A549 (cell line): ENCODE results near the gene TCERG1L. TPM values are rescaled to one million over a fixed set of nuclear protein-coding genes. Genes with fewer than 3 reads are reported as not detected.

Source experiments
- ATAC-seq, 2 experiments: fragments of 200-7000 bp in 1 of 2; fragments of >200 bp in 1 of 2; cut with Nextera tagmentation in 1 of 2; cut with Tn5 transposase in 1 of 2; 3 replicates each; pipeline versions ENCODE4 v1.8.0 to v1.9.1; 2018 to 2020; ENCODE audit warnings: mild to moderate bottlenecking in 1 of 2, moderate library complexity in 1 of 2
- CTCF ChIA-PET: fragments of 300-600 bp; sonication (Branson Sonifier 250); formaldehyde crosslinking; extraction: SDS; loops from one replicate; lab custom pipeline; 2021; ENCODE audit warnings: antibody characterized with exemption, inconsistent platforms; lab: Yijun Ruan, JAX
- POLR2A ChIA-PET: fragments of 350-600 bp; formaldehyde crosslinking; extraction: SDS; loops from one replicate; lab custom pipeline; 2021; ENCODE audit warnings: antibody characterized with exemption, inconsistent platforms; lab: Yijun Ruan, JAX
- DNase-seq, 2 experiments: peaks; one replicate each; pipeline versions ENCODE4 v3.0.0 to v3.0.0-alpha.2; 2011 to 2016; ENCODE audit warnings: low read depth in 1 of 2, low spot score in 1 of 2
- FAIRE-seq: peaks from 2 replicates; lab custom pipeline; 2011; peaks lifted over from hg19 to GRCh38; lab: Jason Lieb, UNC
- H3K27ac ChIP-seq, 2 experiments: fragments of >200 bp; sonication (Bioruptor Twin); formaldehyde crosslinking; 3 replicates each; pipeline ENCODE4 v1.5.1; 2016 to 2017
- H3K4me1 ChIP-seq: fragments of >200 bp; sonication (Bioruptor Twin); formaldehyde crosslinking; 3 replicates; pipeline ENCODE4 v1.6.1; 2016
- H3K4me2 ChIP-seq: fragments of >200 bp; sonication (Bioruptor Twin); formaldehyde crosslinking; 3 replicates; pipeline ENCODE4 v1.6.1; 2016
- H3K4me3 ChIP-seq: fragments of >200 bp; sonication (Bioruptor Twin); formaldehyde crosslinking; 3 replicates; pipeline ENCODE4 v1.5.1; 2016
- H3K9me3 ChIP-seq: fragments of >200 bp; sonication (Bioruptor Twin); formaldehyde crosslinking; 3 replicates; pipeline ENCODE4 v1.6.1; 2016
- ATOH8 ChIP-seq: fragments of 250-450 bp; sonication (Bioruptor Pico); IDR thresholded peaks from 2 replicates; pipeline ENCODE4 v1.5.0; 2020; ENCODE audit warnings: low read depth, mild to moderate bottlenecking, moderate library complexity
- BHLHE40 ChIP-seq: IDR thresholded peaks from 2 replicates; pipeline ENCODE4 v1.6.1; 2012; ENCODE audit warnings: low read depth, low read length, inconsistent platforms
- CBX2 ChIP-seq: fragments of 200-600 bp; sonication (generic); IDR thresholded peaks from 2 replicates; pipeline ENCODE4 v1.6.1; 2016; ENCODE audit warnings: low read depth, mild to moderate bottlenecking, borderline replicate concordance
- CHD4 ChIP-seq: fragments of 200-600 bp; sonication (generic); IDR thresholded peaks from 2 replicates; pipeline ENCODE4 v1.6.1; 2016; ENCODE audit warnings: antibody characterized with exemption, mild to moderate bottlenecking, borderline replicate concordance
- EHF ChIP-seq: fragments of 250-450 bp; sonication (Bioruptor Pico); IDR thresholded peaks from 2 replicates; pipeline ENCODE4 v1.5.0; 2020; ENCODE audit warnings: mild to moderate bottlenecking
- ELK1 ChIP-seq: fragments of 150-350 bp; IDR thresholded peaks from 2 replicates; pipeline ENCODE4 v1.6.1; 2014; ENCODE audit warnings: low read depth, mild to moderate bottlenecking, low read length
- FOSB ChIP-seq: fragments of 250-450 bp; sonication (Bioruptor Pico); IDR thresholded peaks from 2 replicates; pipeline ENCODE4 v1.5.0; 2020; ENCODE audit warnings: mild to moderate bottlenecking, moderate library complexity
- FOSL2 ChIP-seq, 2 experiments: fragments of 450-650 bp in 1 of 2; fragments of >200 bp in 1 of 2; sonication (Bioruptor Twin) in 1 of 2; formaldehyde crosslinking; IDR thresholded peaks; 2 replicates each; pipeline versions ENCODE4 v1.5.0 to v1.6.1; 2016 to 2020; ENCODE audit warnings: mild to moderate bottlenecking in 1 of 2, moderate library complexity in 1 of 2
- GATA3 ChIP-seq: IDR thresholded peaks from 2 replicates; pipeline ENCODE4 v1.6.1; 2012; ENCODE audit warnings: borderline replicate concordance
- HMGXB4 ChIP-seq: fragments of 250-450 bp; sonication (Bioruptor Pico); IDR thresholded peaks from 2 replicates; pipeline ENCODE4 v1.5.0; 2021; ENCODE audit warnings: mild to moderate bottlenecking, moderate library complexity, borderline replicate concordance
- HOXA7 ChIP-seq: fragments of 250-450 bp; sonication (Bioruptor Pico); IDR thresholded peaks from 2 replicates; pipeline ENCODE4 v1.5.0; 2020; ENCODE audit warnings: mild to moderate bottlenecking, moderate library complexity
- HOXB13 ChIP-seq: fragments of 250-450 bp; sonication (Bioruptor Pico); IDR thresholded peaks from 2 replicates; pipeline ENCODE4 v1.5.0; 2020; ENCODE audit warnings: low read depth, mild to moderate bottlenecking, moderate library complexity
- HOXB5 ChIP-seq: fragments of 250-450 bp; sonication (Bioruptor Pico); IDR thresholded peaks from 2 replicates; pipeline ENCODE4 v1.5.0; 2020; ENCODE audit warnings: mild to moderate bottlenecking, moderate library complexity
- JUNB ChIP-seq: fragments of >200 bp; sonication (Bioruptor Twin); formaldehyde crosslinking; IDR thresholded peaks from 2 replicates; pipeline ENCODE4 v1.6.1; 2016
- KDM5A ChIP-seq: fragments of 200-600 bp; sonication (generic); IDR thresholded peaks from 2 replicates; pipeline ENCODE4 v1.6.1; 2016; ENCODE audit warnings: antibody characterized with exemption, mild to moderate bottlenecking
- MAZ ChIP-seq: fragments of 150-350 bp; IDR thresholded peaks from 2 replicates; pipeline ENCODE4 v1.6.1; 2014; ENCODE audit warnings: antibody characterized with exemption, low read depth, low read length, borderline replicate concordance
- MYC ChIP-seq: IDR thresholded peaks from 2 replicates; pipeline ENCODE4 v1.6.1; 2012; ENCODE audit warnings: mild to moderate bottlenecking, inconsistent platforms, low read length, improper control_type of control experiment, borderline replicate concordance
- NFE2L2 ChIP-seq: fragments of 150-350 bp; conservative IDR thresholded peaks from 2 replicates; pipeline ENCODE4 v1.6.1; 2014; ENCODE audit warnings: low read length
- POLR2A ChIP-seq: IDR thresholded peaks from 2 replicates; pipeline ENCODE4 v1.6.1; 2012; ENCODE audit warnings: mild to moderate bottlenecking, low read length
- POLR2AphosphoS2 ChIP-seq: conservative IDR thresholded peaks from 2 replicates; pipeline ENCODE4 v1.6.1; 2012; ENCODE audit warnings: low read length, improper control_type of control experiment, inconsistent platforms
- REST ChIP-seq: fragments of 200-600 bp; sonication (generic); IDR thresholded peaks from 2 replicates; pipeline ENCODE4 v1.6.1; 2016; ENCODE audit warnings: antibody characterized with exemption, mild to moderate bottlenecking, moderate library complexity
- SMC3 ChIP-seq: fragments of >200 bp; sonication (Bioruptor Twin); formaldehyde crosslinking; IDR thresholded peaks from 3 replicates; pipeline ENCODE4 v1.6.1; 2018; ENCODE audit warnings: inconsistent platforms
- SREBF2 ChIP-seq: fragments of 450-650 bp; IDR thresholded peaks from 2 replicates; pipeline ENCODE4 v1.6.1; 2014; ENCODE audit warnings: mild to moderate bottlenecking, moderate library complexity
- TFCP2L1 ChIP-seq: fragments of 250-450 bp; sonication (Bioruptor Pico); IDR thresholded peaks from 2 replicates; pipeline ENCODE4 v1.5.0; 2021; ENCODE audit warnings: mild to moderate bottlenecking
- USF2 ChIP-seq: fragments of 450-650 bp; IDR thresholded peaks from 2 replicates; pipeline ENCODE4 v1.6.1; 2014; ENCODE audit warnings: antibody characterized with exemption
- ZFP36 ChIP-seq: fragments of 450-650 bp; IDR thresholded peaks from 2 replicates; pipeline ENCODE4 v1.6.1; 2014; ENCODE audit warnings: borderline replicate concordance; ENCODE audit not compliant: partially characterized antibody
- WGBS: methylation state at CpG from one replicate; pipeline ENCODE4 v1.1.6; 2017; ENCODE audit errors: missing lambda C conversion rate; 5-methylcytosine and 5-hydroxymethylcytosine counted together
- polyA plus RNA-seq, 4 experiments: library from polyadenylated mRNA; depleted of rRNA in 3 of 4; stranded (reverse); fragments of >200 nt; fragmentation: RNase III in 1 of 4; extraction: RNeasy Plus Mini Kit Qiagen cat#74134 plus additional on column Dnase treatment in 1 of 4; gene quantifications; 2 replicates in 3 of 4; 3 replicates in 1 of 4; pipeline ENCODE4 v1.2.3, GENCODE V29; 2011 to 2017

Gene TCERG1L
- polyA plus RNA-seq, 2 of the 4 experiments (the other 2 are of a cell fraction), result not detected

GRCh38 chr10:131172433-131172832 is 139.1 kb downstream of the TCERG1L start:
- no peak for FAIRE-seq
- POLR2A ChIA-PET, result no interaction called here
- no peak for TF ChIP-seq CHD4
- no peak for TF ChIP-seq HOXA7 (CRISPR knock-in tag)
- TF ChIP-seq SREBF2, result no peak
- TF ChIP-seq USF2, result no peak
- TF ChIP-seq KDM5A, result no peak
- TF ChIP-seq NFE2L2, result no peak
- TF ChIP-seq JUNB, result no peak
- no peak for TF ChIP-seq HMGXB4 (CRISPR knock-in tag)
- no peak for TF ChIP-seq FOSB (CRISPR knock-in tag)
- TF ChIP-seq SMC3, result no peak
- no peak for TF ChIP-seq POLR2A
- TF ChIP-seq MAZ, result no peak
- TF ChIP-seq FOSL2 (IDR thresholded peaks at IDR 0.05), result no peak
- no peak for TF ChIP-seq FOSL2 (CRISPR knock-in tag; IDR thresholded peaks at IDR 0.05)
- no peak for TF ChIP-seq HOXB5 (CRISPR knock-in tag)
- no peak for TF ChIP-seq BHLHE40
- TF ChIP-seq ELK1, result no peak
- no peak for TF ChIP-seq MYC
- no peak for TF ChIP-seq GATA3
- TF ChIP-seq, all 56 proteins: peak for 0
- 45% methylated on average over 14 of the region's 14 CpGs for WGBS
- no peak for DNase-seq
- no peak overlapping the region for H3K4me2 ChIP-seq
- CTCF ChIA-PET, result no interaction called here
- H3K27ac ChIP-seq, result no peak overlapping the region
- ATAC-seq, result no peak
- no peaks in the 10 kb centered on the region for H3K4me1 ChIP-seq
- H3K9me3 ChIP-seq, result peaks cover 5% of the 10 kb centered on the region
- no peak overlapping the region for H3K4me3 ChIP-seq

- Histone ChIP-seq H3K4me2 (no peak overlapping the region), H3K27ac (no peak overlapping the region), H3K4me1 (no peaks in the 10 kb centered on the region), H3K4me3 (no peak overlapping the region), H3K9me3 (no peaks in the 10 kb centered on the region)
- CTCF ChIA-PET, result no interaction called here
- FAIRE-seq (no peak), ATAC-seq (no peak), DNase-seq (no peak)
- 22% methylated on average over 7 of the region's 7 CpGs for WGBS
- POLR2A ChIA-PET, result no interaction called here
- TF ChIP-seq USF2 (no peak), EHF (CRISPR knock-in tag) (no peak), MYC (no peak), CBX2 (no peak), HOXB5 (CRISPR knock-in tag) (no peak), TFCP2L1 (no peak), CHD4 (no peak), HMGXB4 (CRISPR knock-in tag) (no peak), BHLHE40 (no peak), SREBF2 (no peak), HOXB13 (no peak), ZFP36 (no peak), POLR2A (no peak), REST (no peak), POLR2AphosphoS2 (no peak), JUNB (no peak), ATOH8 (CRISPR knock-in tag) (no peak)
Observed at GRCh38 chr10:131169146-131169545, 142.4 kb downstream of the TCERG1L start.
